ENCODE measurements around the gene KCNMB4.

DNA sequence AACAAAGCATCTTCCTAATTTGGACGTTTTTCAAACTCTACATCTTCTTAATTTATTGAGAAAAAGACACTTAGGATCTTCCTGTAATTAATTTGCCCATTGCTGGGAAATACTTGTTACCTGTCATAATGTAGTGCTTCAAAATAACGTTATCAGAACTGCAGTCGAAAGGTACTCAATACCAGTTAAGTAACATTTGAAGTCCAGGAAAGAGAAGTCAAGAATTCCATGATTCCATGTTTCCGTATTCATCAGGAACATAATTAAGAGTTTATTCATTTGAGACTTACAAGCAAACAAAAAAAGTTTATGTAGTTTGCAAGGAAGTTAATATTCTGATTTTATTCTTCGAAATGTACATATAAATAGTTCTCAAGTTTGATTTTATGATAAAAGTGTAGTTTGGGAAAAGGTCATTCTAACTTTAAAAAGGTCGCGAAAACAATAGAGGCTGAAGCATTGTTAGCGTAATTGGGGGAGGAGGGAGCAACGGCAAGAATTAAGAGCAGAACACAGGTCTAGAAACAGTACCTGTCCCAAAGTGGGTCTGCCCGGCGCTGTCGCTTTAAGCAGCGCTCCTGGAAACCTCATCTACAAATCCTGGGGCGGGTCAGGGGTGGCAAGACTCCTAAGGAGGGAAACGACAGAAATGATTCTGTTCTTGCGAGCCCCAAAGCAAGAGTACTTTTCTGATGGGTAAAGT is 1.2 kb upstream of the KCNMB4 start:
- TF ChIP-seq, protein P1, sequence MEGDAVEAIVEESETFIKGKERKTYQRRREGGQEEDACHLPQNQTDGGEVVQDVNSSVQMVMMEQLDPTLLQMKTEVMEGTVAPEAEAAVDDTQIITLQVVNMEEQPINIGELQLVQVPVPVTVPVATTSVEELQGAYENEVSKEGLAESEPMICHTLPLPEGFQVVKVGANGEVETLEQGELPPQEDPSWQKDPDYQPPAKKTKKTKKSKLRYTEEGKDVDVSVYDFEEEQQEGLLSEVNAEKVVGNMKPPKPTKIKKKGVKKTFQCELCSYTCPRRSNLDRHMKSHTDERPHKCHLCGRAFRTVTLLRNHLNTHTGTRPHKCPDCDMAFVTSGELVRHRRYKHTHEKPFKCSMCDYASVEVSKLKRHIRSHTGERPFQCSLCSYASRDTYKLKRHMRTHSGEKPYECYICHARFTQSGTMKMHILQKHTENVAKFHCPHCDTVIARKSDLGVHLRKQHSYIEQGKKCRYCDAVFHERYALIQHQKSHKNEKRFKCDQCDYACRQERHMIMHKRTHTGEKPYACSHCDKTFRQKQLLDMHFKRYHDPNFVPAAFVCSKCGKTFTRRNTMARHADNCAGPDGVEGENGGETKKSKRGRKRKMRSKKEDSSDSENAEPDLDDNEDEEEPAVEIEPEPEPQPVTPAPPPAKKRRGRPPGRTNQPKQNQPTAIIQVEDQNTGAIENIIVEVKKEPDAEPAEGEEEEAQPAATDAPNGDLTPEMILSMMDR (IDR thresholded peaks at IDR 0.05) = no peak
- TF ChIP-seq POLR2A (IDR thresholded peaks at IDR 0.05) = no peak

Data from ovary (tissue), 3 donors.